Amniotic epithelial cell (primary cell): ENCODE results near the gene CHCHD6.

Experiments used
- DNase-seq: peaks from one replicate; pipeline ENCODE4 v3.0.0-alpha.2; 2010; ENCODE audit warnings: low read depth

The CHCHD6 gene

GRCh38 chr3:126895178-126896066, 191.4 kb downstream of the CHCHD6 start:
- DNase-seq = peak; percentile 69

- peak; percentile 46 for DNase-seq
These were observed 192.0 kb downstream of the CHCHD6 start for GRCh38 chr3:126896067-126896441.

DNA sequence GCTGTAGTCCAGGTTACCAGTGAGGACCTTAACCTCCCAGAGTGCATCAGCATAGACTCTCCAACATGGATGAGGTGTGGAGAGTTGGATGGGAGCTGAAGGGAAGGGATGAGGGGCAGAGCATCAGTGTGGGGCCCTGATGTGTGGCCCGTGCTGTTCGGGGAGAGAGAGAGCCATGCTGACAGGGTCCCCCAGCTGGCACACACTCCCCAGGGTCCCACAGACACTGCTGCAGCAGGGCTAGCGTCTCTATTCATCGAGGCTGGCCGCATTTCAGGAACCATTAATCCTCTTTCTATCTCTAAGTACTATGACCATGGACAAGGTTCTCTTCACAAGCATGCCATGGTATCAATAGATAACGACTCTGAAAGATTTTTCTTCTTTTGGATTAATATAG, 192.9 kb downstream of the CHCHD6 start:
- no peak for DNase-seq

DNA sequence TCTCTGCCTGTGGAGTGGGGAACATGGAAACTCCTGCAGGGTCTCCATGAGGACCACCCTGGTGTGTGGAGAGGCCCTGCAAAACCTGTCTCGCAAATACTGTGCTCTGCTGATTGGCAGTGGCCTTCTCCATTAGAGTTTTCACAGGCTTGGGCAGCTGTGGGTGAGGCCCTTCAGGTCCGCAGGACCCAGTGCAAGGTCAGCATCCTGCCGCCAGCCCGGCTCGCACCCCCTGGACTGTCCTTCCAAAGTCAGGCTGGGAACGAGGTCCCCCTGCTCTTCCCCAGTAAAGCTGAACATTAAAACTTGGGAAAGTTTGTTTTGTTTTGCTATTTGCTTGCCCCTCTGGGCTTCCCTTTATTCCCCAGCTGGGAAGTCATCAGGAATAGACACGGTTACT, 193.9 kb downstream of the CHCHD6 start:
- DNase-seq = no peak

GRCh38 chr3:126900859-126901540, 197.0 kb downstream of the CHCHD6 start:
- DNase-seq = no peak

- no peak for DNase-seq
These were observed 197.6 kb downstream of the CHCHD6 start for GRCh38 chr3:126901631-126902030.

DNA sequence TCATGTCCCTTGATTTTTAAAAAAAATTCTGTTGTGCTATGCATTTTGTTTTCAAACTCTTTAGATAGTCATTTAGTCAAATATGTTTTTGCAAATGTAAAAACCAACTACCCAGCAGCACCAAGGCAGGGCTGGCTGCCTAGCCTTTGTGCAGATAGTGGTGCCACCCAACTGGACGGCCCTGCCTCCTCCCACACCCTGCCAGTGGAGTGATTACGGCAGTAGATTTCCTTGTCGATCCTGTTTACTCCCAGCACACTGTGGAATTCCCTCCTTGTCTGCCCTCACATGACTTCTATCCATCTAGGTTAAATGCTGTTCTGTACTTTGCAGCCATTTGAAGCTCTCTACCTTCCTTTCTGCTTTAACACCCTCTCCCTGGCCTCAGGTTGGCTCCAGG, 199.5 kb downstream of the CHCHD6 start:
- peak; percentile 27 for DNase-seq

- no peak for DNase-seq
These were observed 203.5 kb downstream of the CHCHD6 start for GRCh38 chr3:126907557-126907956.

GRCh38 chr3:126908752-126909275, 204.8 kb downstream of the CHCHD6 start:
- DNase-seq = peak; percentile 33

DNA sequence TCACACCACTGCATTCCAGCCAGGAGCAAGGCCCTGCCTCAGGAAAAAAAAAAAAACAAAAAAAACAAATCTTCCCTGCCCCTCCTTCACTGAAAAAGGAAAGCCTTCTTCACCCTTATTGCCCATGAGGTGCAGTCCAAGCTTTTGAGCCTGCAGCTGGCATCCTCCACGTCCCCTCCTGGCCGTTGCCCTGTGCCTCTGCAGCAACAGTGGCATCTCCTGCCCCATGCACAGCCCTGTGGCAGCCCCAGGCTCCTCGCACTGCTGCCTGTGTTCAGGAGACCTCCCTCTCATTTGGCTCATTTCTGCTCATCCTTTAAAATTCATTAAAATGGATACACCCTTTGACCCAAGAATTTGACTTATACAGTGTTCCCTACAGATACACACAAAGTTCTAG, 206.2 kb downstream of the CHCHD6 start:
- DNase-seq = no peak

- DNase-seq = peak; percentile 63
These were observed 207.4 kb downstream of the CHCHD6 start for GRCh38 chr3:126911162-126912026.

GRCh38 chr3:126912027-126912422, 208.0 kb downstream of the CHCHD6 start:
- no peak for DNase-seq

DNA sequence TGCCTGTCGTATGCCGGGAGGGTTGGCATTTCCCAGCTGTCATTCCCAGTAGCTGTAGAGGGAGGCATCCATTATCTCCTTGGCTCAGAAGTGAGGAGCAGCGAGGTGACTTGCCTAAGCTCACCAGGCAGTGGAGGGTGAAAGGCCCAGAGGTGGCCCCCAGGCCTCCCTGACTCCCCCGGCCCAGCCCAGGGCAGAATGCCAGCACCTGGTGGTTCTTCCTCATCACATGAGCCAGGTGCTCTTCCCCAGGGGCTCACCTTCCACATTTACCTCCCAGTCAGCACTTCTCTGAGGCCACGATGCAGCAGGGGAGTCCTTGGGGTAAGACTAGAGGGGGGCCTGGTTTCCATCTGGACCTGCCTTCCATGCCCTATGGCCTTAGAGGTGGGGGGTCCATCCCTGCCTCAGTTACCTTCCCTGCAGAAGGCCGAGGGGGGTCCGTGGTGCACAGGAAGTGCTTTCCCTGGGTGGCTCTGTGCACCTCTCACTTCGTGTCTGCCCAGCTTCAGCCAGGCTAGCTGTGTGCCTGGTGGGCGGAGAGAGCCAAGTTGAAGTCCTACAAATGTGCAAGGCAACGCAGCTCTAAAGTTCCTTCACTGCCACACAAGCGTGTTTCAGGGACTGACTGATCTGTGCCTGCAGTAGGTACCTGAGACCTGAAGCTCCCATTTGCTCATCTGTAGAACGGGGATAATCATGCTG, 208.6 kb downstream of the CHCHD6 start:
- no peak for DNase-seq

GRCh38 chr3:126913524-126913923, 209.5 kb downstream of the CHCHD6 start:
- no peak for DNase-seq

DNA sequence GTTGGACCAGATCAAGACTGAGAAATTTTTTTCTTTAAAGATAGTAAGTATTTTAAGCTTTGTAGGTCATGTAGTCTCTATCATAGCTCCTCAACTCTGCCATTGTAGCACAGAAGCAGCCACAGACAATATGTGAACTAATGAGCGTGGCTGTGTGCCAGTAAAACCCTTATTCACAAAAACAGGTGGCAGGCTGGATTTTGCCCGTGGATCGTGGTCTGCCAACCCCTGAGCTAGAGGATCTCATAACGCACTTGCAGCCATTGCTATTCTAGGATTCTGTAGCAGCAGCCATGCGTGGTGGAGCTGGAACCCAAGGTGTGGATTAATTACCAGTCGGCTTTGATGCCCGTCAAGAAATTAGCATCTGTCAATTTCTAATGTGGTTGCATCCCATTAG, 210.2 kb downstream of the CHCHD6 start:
- no peak for DNase-seq

- DNase-seq = no peak
These were observed 211.0 kb downstream of the CHCHD6 start for GRCh38 chr3:126915015-126915414.

DNA sequence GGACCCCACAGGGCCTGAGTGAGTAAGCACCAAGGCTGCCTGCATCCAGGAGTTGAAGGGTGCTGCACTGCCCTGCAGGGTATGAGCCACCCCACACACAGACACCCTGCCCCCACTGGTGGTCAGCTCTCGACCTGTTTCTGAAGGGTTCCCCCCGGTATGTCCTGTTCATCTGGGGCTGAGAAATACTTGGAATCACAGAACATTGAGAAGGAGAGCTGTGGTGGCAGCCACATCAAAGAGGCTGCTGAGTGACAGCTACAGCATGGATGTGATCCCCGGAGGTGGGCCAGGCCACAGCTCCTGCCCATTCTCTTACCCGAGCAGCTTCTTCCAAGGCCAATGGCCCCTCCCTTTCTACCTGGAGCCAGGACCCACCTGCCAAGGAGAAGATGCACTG, 212.5 kb downstream of the CHCHD6 start:
- no peak for DNase-seq

- no peak for DNase-seq
These were observed 213.3 kb downstream of the CHCHD6 start for GRCh38 chr3:126917232-126917804.

DNA sequence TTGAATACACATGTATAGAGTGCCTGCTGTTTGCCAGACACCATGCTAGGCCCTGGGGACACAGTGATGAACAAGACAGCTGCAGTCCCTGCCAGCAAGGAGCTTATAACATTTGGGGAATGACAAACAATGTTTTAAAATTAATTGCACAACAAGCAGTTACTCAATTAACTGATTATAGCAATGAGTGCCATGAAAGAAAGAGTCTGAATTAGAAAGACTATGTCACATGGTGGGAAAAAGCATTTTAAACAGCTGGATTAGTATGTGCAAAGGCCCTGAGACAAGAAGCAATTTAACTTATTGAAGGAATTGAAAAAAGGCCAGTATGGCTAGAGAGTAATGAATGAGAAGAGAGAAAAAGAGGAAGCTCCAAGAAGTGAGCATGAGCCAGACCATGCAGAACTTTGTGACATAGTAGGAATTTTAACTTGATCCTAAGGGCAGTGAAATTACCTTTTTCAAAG, 214.3 kb downstream of the CHCHD6 start:
- no peak for DNase-seq

DNA sequence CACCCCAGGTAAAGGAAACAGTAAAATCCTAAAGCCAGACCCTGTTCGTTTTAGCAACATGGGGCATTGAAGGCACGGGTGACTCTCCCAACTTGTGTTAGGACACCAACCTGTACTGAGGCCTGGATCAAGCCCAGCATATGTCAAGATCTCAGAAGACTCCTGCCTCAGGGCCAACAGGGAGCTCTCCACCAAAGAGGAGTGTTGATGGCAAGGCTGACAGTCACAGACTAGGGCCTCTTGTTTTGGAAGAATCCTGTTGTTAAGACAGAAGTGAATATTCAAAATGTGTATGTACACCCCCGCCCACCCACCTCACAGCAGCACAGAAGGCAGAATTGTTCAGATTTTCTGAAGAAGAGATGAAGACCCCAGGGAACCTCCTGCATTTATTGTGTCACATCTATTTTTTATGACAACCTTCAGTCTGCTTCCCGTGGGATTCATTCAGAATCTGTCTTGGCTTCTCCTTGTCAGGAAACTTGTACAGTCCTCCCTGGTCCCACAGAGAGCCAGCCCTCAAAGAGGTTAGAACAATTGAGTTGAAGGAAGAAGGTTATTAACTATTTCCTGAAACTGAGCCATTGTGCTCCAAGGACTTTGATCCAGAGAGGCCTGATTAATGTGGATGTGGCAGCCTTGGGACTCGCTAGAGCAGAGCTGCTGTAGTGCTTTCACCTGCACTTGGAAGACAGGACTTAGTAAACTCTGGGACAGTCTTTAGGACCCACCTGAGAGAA, 217.2 kb downstream of the CHCHD6 start:
- DNase-seq = no peak
